Erythroblast (primary cell): Measurements from ENCODE around the gene ABCA8.

ENCODE experiments used
- GATA1 ChIP-seq: IDR thresholded peaks from 2 replicates; pipeline ENCODE4 v1.6.1; 2011; ENCODE audit warnings: low read depth, mild to moderate bottlenecking, control low read depth, low read length, moderate library complexity
- POLR2A ChIP-seq: IDR thresholded peaks from 2 replicates; pipeline ENCODE4 v1.6.1; 2011; ENCODE audit warnings: mild to moderate bottlenecking, low read length

DNA sequence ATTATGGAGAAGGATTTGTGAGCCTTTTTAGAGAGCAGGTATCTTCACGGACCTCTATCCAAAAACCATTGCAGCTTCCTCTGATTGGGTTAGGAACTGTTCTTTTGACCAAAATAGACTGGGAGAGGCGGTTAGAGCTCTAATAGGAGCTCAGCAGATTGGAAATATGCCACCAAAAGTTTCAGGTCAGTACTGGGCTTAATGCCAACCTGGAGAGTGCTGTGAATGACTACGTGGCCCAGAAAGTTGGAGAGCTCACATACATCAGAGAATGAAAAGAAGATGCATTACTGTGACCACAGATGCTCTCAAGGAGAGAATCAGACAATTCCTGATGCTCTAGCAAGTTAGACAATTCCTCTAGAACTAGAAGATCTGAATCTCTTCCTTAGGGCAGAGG, 86.5 kb downstream of the ABCA8 start:
- TF ChIP-seq POLR2A (no peak), GATA1 (no peak)
